ENCODE data around the gene ZNHIT3.

GRCh38 chr17:36485805-36486203 lies 677 bp upstream of the ZNHIT3 start:
- no peak for TF ChIP-seq CTCF (IDR thresholded peaks at IDR 0.05; ENCODE audit: borderline replicate concordance, extremely low read depth, low read length, poor library complexity, severe bottlenecking)
- no peak for TF ChIP-seq EZH2 (IDR thresholded peaks at IDR 0.05; ENCODE audit: borderline replicate concordance, low read depth, low read length, severe bottlenecking)

Data from DND-41 (cell line).